Caco-2 (cell line): ENCODE data around the gene NECAB2. TPM values are rescaled to one million over a fixed set of nuclear protein-coding genes. Genes with fewer than 3 reads are reported as not detected.

Experiments used
- BruUV-seq: library from RNA; stranded (reverse); fragments of 400-500 nt; replicated peaks from 2 replicates; lab custom pipeline; 2021; lab: Mats Ljungman, UMichigan
- CTCF ChIA-PET: fragments of 300-600 bp; sonication (Branson Sonifier 250); formaldehyde crosslinking; loops from one replicate; lab custom pipeline; 2022; ENCODE audit warnings: antibody characterized with exemption; lab: Charles Lee
- POLR2A ChIA-PET: fragments of 300-600 bp; sonication (Branson Sonifier 250); formaldehyde crosslinking; loops from one replicate; lab custom pipeline; 2022; ENCODE audit warnings: antibody characterized with exemption; lab: Charles Lee
- DNase-seq, 2 experiments: peaks; one replicate each; pipeline versions ENCODE4 v3.0.0 to v3.0.0-alpha.2; 2020 to 2022
- H3K27me3 ChIP-seq: replicated peaks from 2 replicates; pipeline ENCODE4 v1.6.0; 2011; ENCODE audit warnings: low read length; ENCODE audit not compliant: control insufficient read depth, insufficient read depth
- H3K36me3 ChIP-seq: 2 replicates; pipeline ENCODE4 v1.5.1; 2011; ENCODE audit warnings: low read length; ENCODE audit not compliant: control insufficient read depth, insufficient read depth
- H3K4me1 ChIP-seq: fragments of 250-450 bp; sonication (Bioruptor Pico); 2 replicates; pipeline ENCODE4 v1.5.1; 2020; ENCODE audit warnings: mild to moderate bottlenecking
- H3K4me3 ChIP-seq: 2 replicates; pipeline ENCODE4 v1.5.1; 2011; ENCODE audit warnings: low read depth, mild to moderate bottlenecking, control low read depth, low read length
- H3K9me3 ChIP-seq: fragments of 250-450 bp; sonication (Bioruptor Pico); 2 replicates; pipeline ENCODE4 v1.5.1; 2020; ENCODE audit warnings: mild to moderate bottlenecking, moderate library complexity
- H3K27ac Mint-ChIP-seq: one replicate; pipeline ENCODE4 v1.8.0; 2022; ENCODE audit warnings: mixed read lengths; ENCODE audit not compliant: unreplicated experiment
- H3K27me3 Mint-ChIP-seq: one replicate; pipeline ENCODE4 v1.8.0; 2022; ENCODE audit warnings: mixed read lengths; ENCODE audit not compliant: insufficient read depth, unreplicated experiment
- H3K36me3 Mint-ChIP-seq: one replicate; pipeline ENCODE4 v1.8.0; 2022; ENCODE audit warnings: mild to moderate bottlenecking, mixed read lengths; ENCODE audit not compliant: insufficient read depth, unreplicated experiment
- H3K4me1 Mint-ChIP-seq: one replicate; pipeline ENCODE4 v1.8.0; 2022; ENCODE audit warnings: low read depth, mixed read lengths; ENCODE audit not compliant: unreplicated experiment
- H3K4me3 Mint-ChIP-seq: one replicate; pipeline ENCODE4 v1.8.0; 2022; ENCODE audit warnings: mild to moderate bottlenecking, moderate library complexity, mixed read lengths; ENCODE audit not compliant: unreplicated experiment
- H3K9me3 Mint-ChIP-seq: one replicate; pipeline ENCODE4 v1.8.0; 2022; ENCODE audit warnings: mixed read lengths; ENCODE audit not compliant: unreplicated experiment
- intact Hi-C: fragments of 100-400 bp; cut with micrococcal nuclease; formaldehyde crosslinking; loops from one replicate; pipeline ENCODE4 v1.10.0; 2022; ENCODE audit not compliant: unreplicated experiment
- total RNA-seq: library from RNA; stranded (reverse); gene quantifications from 2 replicates; pipeline ENCODE4 v1.2.3, GENCODE V29; 2022
- TF ChIP-seq, protein P1 (sequence below), 2 experiments: fragments of 200-600 bp in 1 of 2; IDR thresholded peaks; 1 replicate in 1 of 2; 2 replicates in 1 of 2; pipeline versions ENCODE4 v1.5.1 to v1.8.0; 2011 to 2022; ENCODE audit warnings: antibody characterized with exemption in 1 of 2, control low read depth in 1 of 2, inconsistent platforms in 1 of 2, low read depth in 1 of 2, low read length in 1 of 2, mild to moderate bottlenecking in 1 of 2, moderate library complexity in 1 of 2; ENCODE audit not compliant: insufficient read depth in 1 of 2, severe bottlenecking in 1 of 2, unreplicated experiment in 1 of 2

The NECAB2 gene
- total RNA-seq, 1 experiment from 2014 or later: 0.68 TPM

DNA sequence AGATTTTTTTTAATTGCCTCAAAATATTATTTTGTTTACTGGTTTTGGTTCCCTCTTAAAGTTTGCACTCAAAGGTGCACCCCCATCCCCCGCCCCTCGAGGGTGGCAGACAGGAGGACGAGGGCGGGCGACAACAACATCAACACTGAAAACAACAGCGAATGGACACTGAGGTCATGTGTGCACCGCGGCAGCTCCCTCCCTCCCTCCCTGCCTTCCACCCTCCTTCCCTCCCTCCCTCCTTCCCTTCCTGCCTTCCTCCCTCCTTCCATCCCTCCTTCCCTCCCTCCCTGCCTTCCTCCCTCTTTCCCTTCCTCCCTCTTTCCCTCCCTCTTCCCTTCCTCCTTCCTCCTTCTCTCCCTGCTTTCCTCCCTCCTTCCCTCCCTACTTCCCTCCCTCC is 16.5 kb upstream of the NECAB2 start:
- intact Hi-C loops: no loop called here
- no peak overlapping the region for H3K4me3 ChIP-seq
- H3K9me3 Mint-ChIP-seq: no peaks in the 10 kb centered on the region
- peaks cover 13% of the 10 kb centered on the region for H3K36me3 Mint-ChIP-seq
- H3K27ac Mint-ChIP-seq: no peak overlapping the region
- H3K9me3 ChIP-seq: no peaks in the 10 kb centered on the region
- H3K4me3 Mint-ChIP-seq: no peak overlapping the region
- TF ChIP-seq, protein P1, sequence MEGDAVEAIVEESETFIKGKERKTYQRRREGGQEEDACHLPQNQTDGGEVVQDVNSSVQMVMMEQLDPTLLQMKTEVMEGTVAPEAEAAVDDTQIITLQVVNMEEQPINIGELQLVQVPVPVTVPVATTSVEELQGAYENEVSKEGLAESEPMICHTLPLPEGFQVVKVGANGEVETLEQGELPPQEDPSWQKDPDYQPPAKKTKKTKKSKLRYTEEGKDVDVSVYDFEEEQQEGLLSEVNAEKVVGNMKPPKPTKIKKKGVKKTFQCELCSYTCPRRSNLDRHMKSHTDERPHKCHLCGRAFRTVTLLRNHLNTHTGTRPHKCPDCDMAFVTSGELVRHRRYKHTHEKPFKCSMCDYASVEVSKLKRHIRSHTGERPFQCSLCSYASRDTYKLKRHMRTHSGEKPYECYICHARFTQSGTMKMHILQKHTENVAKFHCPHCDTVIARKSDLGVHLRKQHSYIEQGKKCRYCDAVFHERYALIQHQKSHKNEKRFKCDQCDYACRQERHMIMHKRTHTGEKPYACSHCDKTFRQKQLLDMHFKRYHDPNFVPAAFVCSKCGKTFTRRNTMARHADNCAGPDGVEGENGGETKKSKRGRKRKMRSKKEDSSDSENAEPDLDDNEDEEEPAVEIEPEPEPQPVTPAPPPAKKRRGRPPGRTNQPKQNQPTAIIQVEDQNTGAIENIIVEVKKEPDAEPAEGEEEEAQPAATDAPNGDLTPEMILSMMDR (IDR thresholded peaks at IDR 0.05; ENCODE audit: insufficient read depth in 1 of 2, low read depth in 1 of 2, low read length in 1 of 2, severe bottlenecking in 1 of 2, unreplicated experiment in 1 of 2): no peak
- no peak for DNase-seq
- H3K36me3 ChIP-seq: no peaks in the 10 kb centered on the region
- H3K27me3 ChIP-seq: no peaks in the 10 kb centered on the region
- ChIA-PET POLR2A (interaction anchor here (0.6 kb wide), 1 partner anchor 25 kb away, joined by 6 read pairs; no protein-coding TSS in a partner anchor), CTCF (no interaction called here)
- no TSS peak for BruUV-seq
- H3K4me1 ChIP-seq: peaks cover 22% of the 10 kb centered on the region
- H3K27me3 Mint-ChIP-seq: no peaks in the 10 kb centered on the region
- peaks cover 12% of the 10 kb centered on the region for H3K4me1 Mint-ChIP-seq

- TSS peak; percentile 62 for BruUV-seq
- peaks cover 12% of the 10 kb centered on the region for H3K4me1 Mint-ChIP-seq
- ChIA-PET POLR2A (interaction anchor here (2.9 kb wide), 1 partner anchor 24 kb away, joined by 31 read pairs; no protein-coding TSS in a partner anchor), CTCF (no interaction called here)
- Histone ChIP-seq H3K9me3 (no peaks in the 10 kb centered on the region), H3K4me1 (peaks cover 22% of the 10 kb centered on the region), H3K4me3 (peak overlapping the region; percentile 68), H3K36me3 (no peaks in the 10 kb centered on the region), H3K27me3 (no peaks in the 10 kb centered on the region)
- no peak for DNase-seq
- intact Hi-C loops: no loop called here
- TF ChIP-seq, protein P1 (IDR thresholded peaks at IDR 0.05; ENCODE audit: insufficient read depth in 1 of 2, low read depth in 1 of 2, low read length in 1 of 2, severe bottlenecking in 1 of 2, unreplicated experiment in 1 of 2): no peak
- no peaks in the 10 kb centered on the region for H3K27me3 Mint-ChIP-seq
- H3K36me3 Mint-ChIP-seq: peaks cover 19% of the 10 kb centered on the region
- no peaks in the 10 kb centered on the region for H3K9me3 Mint-ChIP-seq
- peak overlapping the region; percentile 94 for H3K27ac Mint-ChIP-seq
- H3K4me3 Mint-ChIP-seq: peak overlapping the region; percentile 94
Observed at GRCh38 chr16:83952587-83952939, 15.5 kb upstream of the NECAB2 start.

GRCh38 chr16:83952940-83953795 is 14.9 kb upstream of the NECAB2 start, which contains the start of gene OSGIN1:
TSS of gene OSGIN1 (plus strand) at chr16:83953240. CDS start at chr16:83957672, 4,432 bp downstream.
- Mint-ChIP-seq H3K9me3 (no peaks in the 10 kb centered on the region), H3K27me3 (no peaks in the 10 kb centered on the region), H3K27ac (peak within 1 kb of the TSS; percentile 94), H3K4me3 (peak within 1 kb of the TSS; percentile 94), H3K36me3 (peaks cover 21% of the 10 kb centered on the region), H3K4me1 (peaks cover 12% of the 10 kb centered on the region)
- TF ChIP-seq, protein P1 (IDR thresholded peaks at IDR 0.05; ENCODE audit: insufficient read depth in 1 of 2, low read depth in 1 of 2, low read length in 1 of 2, severe bottlenecking in 1 of 2, unreplicated experiment in 1 of 2): no peak
- no peaks in the 10 kb centered on the region for H3K36me3 ChIP-seq
- intact Hi-C loops: loop anchor here (1.0 kb wide), 2 partner anchors 27 to 54 kb away; partner anchors contain the start of gene MLYCD
- H3K9me3 ChIP-seq: no peaks in the 10 kb centered on the region
- H3K27me3 ChIP-seq: no peaks in the 10 kb centered on the region
- ChIA-PET CTCF (interaction anchor here (0.7 to 2.4 kb wide), 12 partner anchors 10 to 219 kb away, joined by 3 to 44 read pairs (median 5); partner anchors contain the start of gene SLC38A8), POLR2A (interaction anchor here (1.3 to 2.9 kb wide), 2 partner anchors 25 to 54 kb away, joined by 6 to 31 read pairs; partner anchors contain the start of gene MLYCD)
- no TSS peak for BruUV-seq
- DNase-seq: peak; percentile 92
- peaks cover 22% of the 10 kb centered on the region for H3K4me1 ChIP-seq
- peak within 1 kb of the TSS; percentile 68 for H3K4me3 ChIP-seq
